HG02885 (cell line): ENCODE data around the gene SPATA17.

Experiments
- ATAC-seq: cut with Tn5 transposase; IDR thresholded peaks from one replicate; pipeline ENCODE4 v1.9.1; 2021; ENCODE audit warnings: mild to moderate bottlenecking; ENCODE audit not compliant: unreplicated experiment, poor library complexity

Gene SPATA17

GRCh38 chr1:217910203-217910602, 279.1 kb downstream of the SPATA17 start:
- no peak for ATAC-seq

GRCh38 chr1:217910791-217911320, 279.7 kb downstream of the SPATA17 start:
- no peak for ATAC-seq

GRCh38 chr1:217911908-217912307, 280.8 kb downstream of the SPATA17 start:
- ATAC-seq: no peak

- ATAC-seq: no peak
Observed at GRCh38 chr1:217917281-217917887, 286.2 kb downstream of the SPATA17 start.

- ATAC-seq: no peak
Observed at GRCh38 chr1:217919683-217920388, 288.7 kb downstream of the SPATA17 start.
